Ishikawa (cell line): ENCODE data around the gene ABCB9.

Experiments
- CEBPB ChIP-seq: IDR thresholded peaks from 2 replicates; pipeline ENCODE4 v1.6.1; 2012
- CREB1 ChIP-seq: IDR thresholded peaks from 2 replicates; pipeline ENCODE4 v1.6.1; 2012; ENCODE audit warnings: low read depth
- EGR1 ChIP-seq: IDR thresholded peaks from 2 replicates; pipeline ENCODE4 v1.6.1; 2012
- EP300 ChIP-seq: IDR thresholded peaks from 2 replicates; pipeline ENCODE4 v1.6.1; 2012; ENCODE audit warnings: borderline replicate concordance
- NFIC ChIP-seq: IDR thresholded peaks from 2 replicates; pipeline ENCODE4 v1.6.1; 2012
- RAD21 ChIP-seq: IDR thresholded peaks from 2 replicates; pipeline ENCODE4 v1.6.1; 2012; ENCODE audit warnings: low read depth
- TAF1 ChIP-seq: IDR thresholded peaks from 2 replicates; pipeline ENCODE4 v1.6.1; 2012; ENCODE audit warnings: low read depth, mild to moderate bottlenecking
- TEAD4 ChIP-seq: IDR thresholded peaks from 2 replicates; pipeline ENCODE4 v1.6.1; 2012
- ZBTB7A ChIP-seq: IDR thresholded peaks from 2 replicates; pipeline ENCODE4 v1.6.1; 2012; ENCODE audit warnings: low read depth
- TF ChIP-seq, protein P1 (sequence below): IDR thresholded peaks from 2 replicates; pipeline ENCODE4 v1.6.1; 2012; ENCODE audit warnings: low read depth, mild to moderate bottlenecking
- TF ChIP-seq, protein P2 (sequence below): IDR thresholded peaks from 2 replicates; pipeline ENCODE4 v1.6.1; 2012

DNA sequence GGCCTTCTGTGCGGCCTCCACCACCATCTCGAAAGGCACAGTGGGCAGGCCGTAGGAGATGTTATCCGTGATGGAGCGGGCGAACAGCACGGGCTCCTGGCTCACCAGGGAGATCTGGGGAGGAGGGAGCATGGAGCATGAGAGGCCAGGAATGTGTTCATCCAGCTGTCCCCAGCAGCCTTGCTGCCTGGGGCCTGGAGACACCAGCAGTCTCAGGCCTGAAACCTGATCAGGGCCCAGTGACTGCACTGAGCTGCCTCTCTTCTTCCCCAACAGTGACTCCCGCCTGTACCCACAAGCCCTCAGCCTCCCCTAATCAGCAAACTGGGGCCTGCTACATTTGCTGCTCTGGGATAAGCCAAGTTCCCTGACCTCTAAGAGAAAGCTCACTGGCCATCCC, 30.9 kb downstream of the ABCB9 start:
- TF ChIP-seq ZBTB7A = no peak
- no peak for TF ChIP-seq EP300
- TF ChIP-seq, protein P1, sequence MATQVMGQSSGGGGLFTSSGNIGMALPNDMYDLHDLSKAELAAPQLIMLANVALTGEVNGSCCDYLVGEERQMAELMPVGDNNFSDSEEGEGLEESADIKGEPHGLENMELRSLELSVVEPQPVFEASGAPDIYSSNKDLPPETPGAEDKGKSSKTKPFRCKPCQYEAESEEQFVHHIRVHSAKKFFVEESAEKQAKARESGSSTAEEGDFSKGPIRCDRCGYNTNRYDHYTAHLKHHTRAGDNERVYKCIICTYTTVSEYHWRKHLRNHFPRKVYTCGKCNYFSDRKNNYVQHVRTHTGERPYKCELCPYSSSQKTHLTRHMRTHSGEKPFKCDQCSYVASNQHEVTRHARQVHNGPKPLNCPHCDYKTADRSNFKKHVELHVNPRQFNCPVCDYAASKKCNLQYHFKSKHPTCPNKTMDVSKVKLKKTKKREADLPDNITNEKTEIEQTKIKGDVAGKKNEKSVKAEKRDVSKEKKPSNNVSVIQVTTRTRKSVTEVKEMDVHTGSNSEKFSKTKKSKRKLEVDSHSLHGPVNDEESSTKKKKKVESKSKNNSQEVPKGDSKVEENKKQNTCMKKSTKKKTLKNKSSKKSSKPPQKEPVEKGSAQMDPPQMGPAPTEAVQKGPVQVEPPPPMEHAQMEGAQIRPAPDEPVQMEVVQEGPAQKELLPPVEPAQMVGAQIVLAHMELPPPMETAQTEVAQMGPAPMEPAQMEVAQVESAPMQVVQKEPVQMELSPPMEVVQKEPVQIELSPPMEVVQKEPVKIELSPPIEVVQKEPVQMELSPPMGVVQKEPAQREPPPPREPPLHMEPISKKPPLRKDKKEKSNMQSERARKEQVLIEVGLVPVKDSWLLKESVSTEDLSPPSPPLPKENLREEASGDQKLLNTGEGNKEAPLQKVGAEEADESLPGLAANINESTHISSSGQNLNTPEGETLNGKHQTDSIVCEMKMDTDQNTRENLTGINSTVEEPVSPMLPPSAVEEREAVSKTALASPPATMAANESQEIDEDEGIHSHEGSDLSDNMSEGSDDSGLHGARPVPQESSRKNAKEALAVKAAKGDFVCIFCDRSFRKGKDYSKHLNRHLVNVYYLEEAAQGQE = no peak
- no peak for TF ChIP-seq CEBPB
- TF ChIP-seq RAD21 = no peak
- TF ChIP-seq CREB1 = no peak
- TF ChIP-seq EGR1 = no peak
- no peak for TF ChIP-seq TAF1
- no peak for TF ChIP-seq NFIC
- TF ChIP-seq, protein P2, sequence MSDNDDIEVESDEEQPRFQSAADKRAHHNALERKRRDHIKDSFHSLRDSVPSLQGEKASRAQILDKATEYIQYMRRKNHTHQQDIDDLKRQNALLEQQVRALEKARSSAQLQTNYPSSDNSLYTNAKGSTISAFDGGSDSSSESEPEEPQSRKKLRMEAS = no peak
- no peak for TF ChIP-seq TEAD4
